GM12801 (cell line): ENCODE data around the gene PHF13.

Experiments used
- TF ChIP-seq, protein P1 (sequence below): IDR thresholded peaks from one replicate; pipeline ENCODE4 v1.5.1; 2011; ENCODE audit warnings: control low read depth; ENCODE audit not compliant: insufficient read length; ENCODE audit errors: extremely low read depth

Gene PHF13

DNA sequence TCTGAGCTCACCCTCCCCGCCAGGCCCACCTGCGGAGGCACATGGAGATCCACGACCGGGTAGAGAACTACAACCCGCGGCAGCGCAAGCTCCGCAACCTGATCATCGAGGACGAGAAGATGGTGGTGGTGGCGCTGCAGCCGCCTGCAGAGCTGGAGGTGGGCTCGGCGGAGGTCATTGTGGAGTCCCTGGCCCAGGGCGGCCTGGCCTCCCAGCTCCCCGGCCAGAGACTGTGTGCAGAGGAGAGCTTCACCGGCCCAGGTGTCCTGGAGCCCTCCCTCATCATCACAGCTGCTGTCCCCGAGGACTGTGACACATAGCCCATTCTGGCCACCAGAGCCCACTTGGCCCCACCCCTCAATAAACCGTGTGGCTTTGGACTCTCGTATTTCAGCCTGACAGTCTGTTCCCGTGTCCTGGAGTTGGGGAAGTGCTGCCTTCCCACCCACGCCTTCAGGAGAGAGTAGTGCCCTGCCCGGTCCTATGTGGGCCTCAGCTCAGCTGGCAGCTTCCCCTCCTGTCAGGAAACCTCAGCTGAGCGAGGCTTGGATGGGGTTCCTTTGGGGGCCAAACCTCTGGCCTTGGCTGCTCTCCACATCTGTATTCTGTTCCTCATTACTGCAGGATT, 24.5 kb upstream of the PHF13 start:
- TF ChIP-seq, protein P1, sequence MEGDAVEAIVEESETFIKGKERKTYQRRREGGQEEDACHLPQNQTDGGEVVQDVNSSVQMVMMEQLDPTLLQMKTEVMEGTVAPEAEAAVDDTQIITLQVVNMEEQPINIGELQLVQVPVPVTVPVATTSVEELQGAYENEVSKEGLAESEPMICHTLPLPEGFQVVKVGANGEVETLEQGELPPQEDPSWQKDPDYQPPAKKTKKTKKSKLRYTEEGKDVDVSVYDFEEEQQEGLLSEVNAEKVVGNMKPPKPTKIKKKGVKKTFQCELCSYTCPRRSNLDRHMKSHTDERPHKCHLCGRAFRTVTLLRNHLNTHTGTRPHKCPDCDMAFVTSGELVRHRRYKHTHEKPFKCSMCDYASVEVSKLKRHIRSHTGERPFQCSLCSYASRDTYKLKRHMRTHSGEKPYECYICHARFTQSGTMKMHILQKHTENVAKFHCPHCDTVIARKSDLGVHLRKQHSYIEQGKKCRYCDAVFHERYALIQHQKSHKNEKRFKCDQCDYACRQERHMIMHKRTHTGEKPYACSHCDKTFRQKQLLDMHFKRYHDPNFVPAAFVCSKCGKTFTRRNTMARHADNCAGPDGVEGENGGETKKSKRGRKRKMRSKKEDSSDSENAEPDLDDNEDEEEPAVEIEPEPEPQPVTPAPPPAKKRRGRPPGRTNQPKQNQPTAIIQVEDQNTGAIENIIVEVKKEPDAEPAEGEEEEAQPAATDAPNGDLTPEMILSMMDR = no peak

DNA sequence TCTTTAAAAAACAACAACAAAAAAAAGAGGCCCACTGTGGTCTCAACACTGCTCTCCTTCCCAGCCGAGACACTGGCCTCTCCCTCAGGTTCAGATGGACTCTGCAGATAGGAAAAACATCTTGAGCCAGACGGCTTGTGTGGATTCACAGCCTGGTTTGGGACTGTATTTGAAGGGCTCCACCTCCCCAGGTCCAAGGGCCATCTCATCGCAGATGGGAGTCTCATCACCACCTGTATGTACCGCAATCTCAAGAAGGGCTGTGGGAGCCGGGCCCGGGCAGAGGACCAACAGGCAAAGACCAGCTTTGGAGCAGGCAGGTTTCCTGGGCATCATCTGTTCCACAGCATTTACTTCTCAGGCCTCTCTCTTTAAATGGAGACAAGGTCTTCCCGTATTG, 23.5 kb upstream of the PHF13 start:
- TF ChIP-seq, protein P1 = no peak

DNA sequence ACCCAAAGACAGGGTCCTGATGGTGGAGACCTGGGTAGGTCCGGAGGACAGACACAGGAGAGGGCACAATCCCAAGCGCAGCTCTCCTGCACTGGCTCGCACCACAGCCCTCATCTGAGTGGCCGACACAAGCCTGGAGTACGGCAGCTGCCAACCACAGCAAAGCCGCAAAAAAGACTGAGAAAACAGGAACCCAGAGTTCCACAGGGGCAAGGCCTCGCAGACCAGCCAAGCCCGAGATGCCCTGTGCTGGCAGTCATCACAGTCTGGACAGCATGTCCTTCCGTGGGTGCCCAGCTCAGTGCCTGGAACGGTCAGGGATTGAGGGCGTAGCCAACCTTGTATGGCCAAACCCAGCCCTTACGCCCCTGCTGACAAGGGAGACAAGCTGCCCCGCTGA, 22.3 kb upstream of the PHF13 start:
- TF ChIP-seq, protein P1 = no peak

DNA sequence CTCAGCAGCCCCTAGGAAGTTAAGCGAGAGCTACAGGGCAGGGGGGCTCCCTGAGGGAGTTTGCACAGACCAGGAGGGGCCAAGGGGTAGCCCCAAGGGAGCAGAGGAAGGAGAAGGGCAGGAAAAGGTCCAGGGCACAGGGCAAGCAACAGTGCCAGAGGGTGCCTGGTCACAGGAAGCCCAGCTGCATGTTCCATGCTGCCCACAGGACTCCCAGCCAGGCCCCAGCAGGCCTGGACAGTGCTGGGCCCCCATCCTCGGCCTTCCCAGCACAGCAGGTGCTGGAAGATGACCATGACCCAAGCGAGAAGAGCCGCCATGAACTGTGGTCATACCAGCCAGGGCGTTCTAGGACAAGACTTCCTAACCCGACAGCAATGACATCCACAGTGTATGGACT, 21.9 kb upstream of the PHF13 start:
- TF ChIP-seq, protein P1 = no peak

DNA sequence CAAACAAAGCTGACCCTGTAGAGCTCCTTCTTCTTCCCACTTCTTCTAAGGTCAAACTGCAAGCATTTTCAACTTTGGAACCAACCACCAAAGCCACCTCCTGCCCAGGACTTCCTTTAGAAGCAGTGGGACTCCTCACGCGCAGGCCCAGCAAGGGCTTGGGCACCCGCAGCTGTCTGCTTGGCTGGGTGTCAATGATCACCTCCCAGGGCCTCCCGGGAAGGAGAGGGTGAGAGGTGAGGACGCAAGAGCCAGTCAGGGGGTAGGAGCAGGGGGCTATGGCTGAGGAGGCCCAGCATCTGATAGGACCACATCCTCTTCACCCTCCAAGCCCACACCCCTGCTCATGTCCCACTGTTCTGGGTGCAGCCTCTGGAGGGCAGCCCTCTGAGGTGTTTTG, 21.1 kb upstream of the PHF13 start:
- TF ChIP-seq, protein P1 = no peak

DNA sequence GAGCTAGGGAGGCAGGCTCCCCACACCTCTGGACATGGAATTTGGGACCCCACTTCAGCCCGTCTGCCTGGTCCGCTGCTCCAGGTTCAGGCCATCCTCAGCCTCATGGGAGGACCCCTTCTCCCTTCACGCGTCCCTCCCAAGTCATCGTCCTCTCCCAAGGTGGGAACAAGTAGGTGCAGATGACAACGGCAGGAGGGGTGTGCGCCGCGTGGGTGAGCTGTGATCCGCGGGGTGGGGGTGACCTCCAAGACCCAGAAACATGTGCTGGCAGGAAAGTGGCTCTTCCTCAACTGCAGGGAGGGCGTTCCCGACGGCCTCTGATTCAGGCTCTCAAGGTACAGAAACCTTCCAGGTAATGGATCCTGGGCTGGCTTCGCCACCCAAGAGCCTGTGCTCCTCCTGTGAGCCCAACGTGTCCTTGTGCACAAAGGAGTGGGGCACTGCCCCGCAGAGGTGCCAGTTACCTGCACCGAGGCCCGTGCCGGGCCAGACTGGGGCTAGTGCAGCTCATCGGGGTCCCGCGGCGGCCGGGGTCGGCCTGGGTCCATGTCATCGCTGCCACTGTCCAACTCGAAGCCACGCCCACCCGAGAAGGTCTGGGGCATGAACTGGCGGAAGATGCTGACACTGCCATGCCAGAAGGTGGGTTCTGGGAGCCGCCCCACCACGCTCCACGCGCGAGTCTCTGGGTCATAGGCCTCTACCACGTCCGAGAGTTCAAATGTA, 20.5 kb upstream of the PHF13 start:
- TF ChIP-seq, protein P1 = no peak

DNA sequence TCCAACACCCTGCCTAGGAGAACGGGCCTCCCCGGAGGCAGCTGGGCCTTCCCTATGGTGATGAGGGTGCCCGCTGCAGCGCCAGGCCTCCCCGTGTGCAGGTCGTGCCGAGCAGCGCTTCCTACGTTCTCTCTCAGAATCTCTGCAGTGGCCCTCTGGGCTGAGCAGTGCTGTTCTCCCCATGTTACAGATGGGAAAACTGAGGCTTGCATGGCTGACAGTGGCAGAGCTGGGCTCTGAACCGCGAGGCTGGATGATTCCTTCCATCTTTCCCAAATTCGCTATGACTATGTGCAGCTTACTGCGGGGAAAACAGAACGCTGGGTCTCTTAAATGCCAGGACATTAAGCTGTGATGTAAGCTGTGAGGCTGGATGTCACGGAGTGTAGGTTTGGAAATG, 19.7 kb upstream of the PHF13 start:
- TF ChIP-seq, protein P1 = no peak
